Stimulated activated CD4-positive, alpha-beta T cell treated with anti-CD3 and anti-CD28 coated beads, Interleukin-1b, Interleukin-23, amount 100 ng/mL, for 48 hours (primary cell): Measurements from ENCODE around the gene ACTN1.

Experiments used
- DNase-seq: peaks from one replicate; pipeline ENCODE4 v3.0.0-alpha.2; 2020

The ACTN1 gene

GRCh38 chr14:68884031-68885030, 94.8 kb downstream of the ACTN1 start:
- DNase-seq = no peak

GRCh38 chr14:68882235-68882634, 96.9 kb downstream of the ACTN1 start:
- no peak for DNase-seq

GRCh38 chr14:68881396-68881795, 97.7 kb downstream of the ACTN1 start:
- no peak for DNase-seq

GRCh38 chr14:68880581-68881105, 98.5 kb downstream of the ACTN1 start:
- DNase-seq = no peak

- DNase-seq = no peak
Observed at GRCh38 chr14:68879841-68880575, 99.1 kb downstream of the ACTN1 start.

- no peak for DNase-seq
Observed at GRCh38 chr14:68879321-68879781, 99.8 kb downstream of the ACTN1 start.

- DNase-seq = no peak
Observed at GRCh38 chr14:68878908-68879307, 100.2 kb downstream of the ACTN1 start.

- DNase-seq = no peak
Observed at GRCh38 chr14:68877993-68878575, 101.0 kb downstream of the ACTN1 start.

- no peak for DNase-seq
Observed at GRCh38 chr14:68876976-68877375, 102.1 kb downstream of the ACTN1 start.

- DNase-seq = peak; percentile 19
Observed at GRCh38 chr14:68874746-68875155, 104.4 kb downstream of the ACTN1 start.

- no peak for DNase-seq
Observed at GRCh38 chr14:68873376-68873775, 105.7 kb downstream of the ACTN1 start.

- no peak for DNase-seq
Observed at GRCh38 chr14:68871392-68871791, 107.7 kb downstream of the ACTN1 start.

- no peak for DNase-seq
Observed at GRCh38 chr14:68866991-68867533, 112.0 kb downstream of the ACTN1 start.

- DNase-seq = no peak
Observed at GRCh38 chr14:68865542-68865941, 113.6 kb downstream of the ACTN1 start.

- no peak for DNase-seq
Observed at GRCh38 chr14:68864361-68864750, 114.7 kb downstream of the ACTN1 start.

- DNase-seq = no peak
Observed at GRCh38 chr14:68863610-68864360, 115.3 kb downstream of the ACTN1 start.

- DNase-seq = peak; percentile 70
Observed at GRCh38 chr14:68862954-68863594, 116.0 kb downstream of the ACTN1 start.

- no peak for DNase-seq
Observed at GRCh38 chr14:68860771-68861170, 118.3 kb downstream of the ACTN1 start.

GRCh38 chr14:68857516-68858070, 121.5 kb downstream of the ACTN1 start:
- no peak for DNase-seq

GRCh38 chr14:68856572-68856971, 122.5 kb downstream of the ACTN1 start:
- no peak for DNase-seq

GRCh38 chr14:68854421-68854820, 124.7 kb downstream of the ACTN1 start:
- no peak for DNase-seq
